Mesothelial cell of epicardium (in vitro differentiated cells): ENCODE data around the gene MYO15B. TPM values are rescaled to one million over a fixed set of nuclear protein-coding genes. Genes with fewer than 3 reads are reported as not detected.

ENCODE experiments used
- DNase-seq, 2 experiments: peaks; one replicate each; pipeline ENCODE4 v3.0.0; 2021; ENCODE audit warnings: low spot score in 2 of 2; ENCODE audit not compliant: unreplicated experiment in 2 of 2
- H3K27ac Mint-ChIP-seq: 2 replicates; pipeline ENCODE4 v1.8.0; 2021; ENCODE audit warnings: mixed read lengths
- H3K27me3 Mint-ChIP-seq: 2 replicates; pipeline ENCODE4 v1.8.0; 2021; ENCODE audit warnings: low read depth, mixed read lengths
- H3K36me3 Mint-ChIP-seq: 2 replicates; pipeline ENCODE4 v1.8.0; 2021; ENCODE audit warnings: mixed read lengths
- H3K4me1 Mint-ChIP-seq: 2 replicates; pipeline ENCODE4 v1.8.0; 2021; ENCODE audit warnings: mixed read lengths
- H3K4me3 Mint-ChIP-seq: 2 replicates; pipeline ENCODE4 v1.8.0; 2021; ENCODE audit warnings: mild to moderate bottlenecking, moderate library complexity, mixed read lengths
- H3K9me3 Mint-ChIP-seq: 2 replicates; pipeline ENCODE4 v1.8.0; 2021; ENCODE audit warnings: mixed read lengths
- CTCF ChIP-seq: fragments of 200-600 bp; sonication (generic); IDR thresholded peaks from one replicate; pipeline ENCODE4 v1.5.0; 2021; ENCODE audit warnings: antibody characterized with exemption; ENCODE audit not compliant: unreplicated experiment
- total RNA-seq: library from RNA; stranded (reverse); gene quantifications from 3 replicates; pipeline ENCODE4 v1.2.1, GENCODE V29; 2021

MYO15B gene
- total RNA-seq, 1 donor from 2014 or later = 281 TPM

GRCh38 chr17:75557075-75557851 is 30.3 kb upstream of the MYO15B start:
- Mint-ChIP-seq H3K9me3 (no peaks in the 10 kb centered on the region), H3K4me1 (peaks cover 20% of the 10 kb centered on the region), H3K27me3 (no peaks in the 10 kb centered on the region), H3K36me3 (no peaks in the 10 kb centered on the region), H3K27ac (peak overlapping the region; percentile 82), H3K4me3 (no peak overlapping the region)
- no peak for DNase-seq
- TF ChIP-seq CTCF = no peak

GRCh38 chr17:75557852-75558665 is 29.5 kb upstream of the MYO15B start:
- Mint-ChIP-seq H3K4me3 (no peak overlapping the region), H3K27ac (no peak overlapping the region), H3K9me3 (no peaks in the 10 kb centered on the region), H3K4me1 (peaks cover 12% of the 10 kb centered on the region), H3K27me3 (no peaks in the 10 kb centered on the region), H3K36me3 (no peaks in the 10 kb centered on the region)
- TF ChIP-seq CTCF = no peak
- no peak for DNase-seq

GRCh38 chr17:75558666-75559530 is 28.7 kb upstream of the MYO15B start:
- no peaks in the 10 kb centered on the region for H3K36me3 Mint-ChIP-seq
- H3K27ac Mint-ChIP-seq = peak overlapping the region; percentile 34
- H3K4me1 Mint-ChIP-seq = peaks cover 3% of the 10 kb centered on the region
- DNase-seq = no peak
- TF ChIP-seq CTCF = no peak
- H3K9me3 Mint-ChIP-seq = no peaks in the 10 kb centered on the region
- no peaks in the 10 kb centered on the region for H3K27me3 Mint-ChIP-seq
- H3K4me3 Mint-ChIP-seq = no peak overlapping the region

- no peak for TF ChIP-seq CTCF
- H3K36me3 Mint-ChIP-seq = no peaks in the 10 kb centered on the region
- peaks cover 2% of the 10 kb centered on the region for H3K4me1 Mint-ChIP-seq
- no peak for DNase-seq
- H3K27me3 Mint-ChIP-seq = no peaks in the 10 kb centered on the region
- H3K27ac Mint-ChIP-seq = no peak overlapping the region
- H3K9me3 Mint-ChIP-seq = no peaks in the 10 kb centered on the region
- no peak overlapping the region for H3K4me3 Mint-ChIP-seq
Observed at GRCh38 chr17:75559958-75560533, 27.6 kb upstream of the MYO15B start.

- Mint-ChIP-seq H3K4me1 (peaks cover under 1% of the 10 kb centered on the region), H3K27ac (no peak overlapping the region), H3K4me3 (no peak overlapping the region), H3K36me3 (no peaks in the 10 kb centered on the region), H3K9me3 (no peaks in the 10 kb centered on the region), H3K27me3 (no peaks in the 10 kb centered on the region)
- no peak for DNase-seq
- TF ChIP-seq CTCF = no peak
Observed at GRCh38 chr17:75561927-75562603, 25.5 kb upstream of the MYO15B start.
